Amniotic stem cell (primary cell): ENCODE data around the gene APOB.

Experiments used
- DNase-seq: peaks from one replicate; lab custom pipeline; 2025; lab: John Stamatoyannopoulos, UW

APOB gene

GRCh38 chr2:21017748-21018276, 26.1 kb downstream of the APOB start:
- no peak for DNase-seq

GRCh38 chr2:21015281-21015645, 28.6 kb downstream of the APOB start:
- DNase-seq, result no peak

- no peak for DNase-seq
Observed at GRCh38 chr2:21014364-21015280, 29.3 kb downstream of the APOB start.

DNA sequence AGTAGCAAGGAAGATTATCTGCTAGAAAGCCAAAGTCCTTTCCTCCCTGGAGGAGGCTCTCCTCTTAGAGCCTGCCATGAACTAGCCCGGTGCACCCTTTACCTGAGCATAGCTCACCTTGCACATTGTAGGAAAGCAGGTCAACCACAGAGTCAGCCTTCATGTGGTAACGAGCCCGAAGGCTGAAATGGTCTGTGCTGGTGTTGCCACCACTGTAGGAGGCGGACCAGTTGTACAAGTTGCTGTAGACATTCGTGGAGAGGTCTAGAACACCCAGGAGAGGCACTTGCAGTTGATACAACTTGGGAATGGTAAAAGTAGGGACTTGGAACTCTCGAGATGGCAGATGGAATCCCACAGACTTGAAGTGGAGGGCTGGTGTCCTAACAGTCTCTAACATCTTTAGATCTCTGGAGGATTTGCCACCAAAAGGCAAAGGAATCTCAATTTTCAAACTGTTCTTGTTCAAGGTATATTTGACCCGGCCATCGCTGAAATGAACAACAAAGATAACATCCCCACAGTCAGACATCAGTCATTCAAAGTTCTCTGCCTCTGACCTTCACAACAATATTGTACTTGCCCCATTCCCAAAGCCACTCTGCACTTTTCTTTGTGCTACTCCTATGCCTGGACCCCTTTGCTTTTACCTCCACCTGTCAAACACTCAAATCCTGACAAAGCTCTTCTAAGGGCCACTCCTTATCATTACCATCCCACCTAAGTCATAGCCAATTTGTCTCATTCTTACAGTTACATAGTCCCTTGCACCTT, 30.6 kb downstream of the APOB start:
- no peak for DNase-seq

GRCh38 chr2:21012557-21012937, 31.3 kb downstream of the APOB start:
- DNase-seq, result no peak

DNA sequence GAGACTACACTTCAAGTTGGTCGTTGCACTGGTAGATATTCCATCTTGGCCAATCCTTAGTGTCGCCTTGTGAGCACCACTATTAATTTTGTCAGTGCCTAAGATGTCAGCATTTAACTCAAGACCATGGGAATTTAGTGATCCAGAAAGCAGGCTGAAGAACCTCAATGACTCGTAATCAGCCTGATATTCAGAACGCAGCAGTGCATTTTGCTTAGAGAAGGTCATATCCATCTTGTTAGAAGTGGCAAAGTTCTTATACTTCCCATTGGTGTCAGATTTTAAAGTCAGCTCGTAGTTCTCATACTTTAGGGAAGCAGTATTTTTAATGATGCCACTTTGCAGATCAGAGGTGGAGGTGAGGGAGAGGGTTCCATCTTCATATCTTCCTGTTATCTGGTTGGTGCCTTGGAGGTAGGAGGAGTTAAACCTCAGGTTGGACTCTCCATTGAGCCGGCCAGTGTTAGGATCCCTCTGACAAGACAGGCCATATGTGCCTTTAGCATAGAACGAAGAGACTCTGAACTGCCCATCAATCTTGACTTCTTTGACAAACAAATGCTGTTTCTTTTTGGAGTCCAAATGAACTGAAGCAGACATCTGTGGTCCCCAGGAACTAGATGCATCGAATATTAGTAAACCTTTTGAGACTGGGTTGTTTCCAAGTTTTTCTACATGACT, 31.9 kb downstream of the APOB start:
- no peak for DNase-seq

DNA sequence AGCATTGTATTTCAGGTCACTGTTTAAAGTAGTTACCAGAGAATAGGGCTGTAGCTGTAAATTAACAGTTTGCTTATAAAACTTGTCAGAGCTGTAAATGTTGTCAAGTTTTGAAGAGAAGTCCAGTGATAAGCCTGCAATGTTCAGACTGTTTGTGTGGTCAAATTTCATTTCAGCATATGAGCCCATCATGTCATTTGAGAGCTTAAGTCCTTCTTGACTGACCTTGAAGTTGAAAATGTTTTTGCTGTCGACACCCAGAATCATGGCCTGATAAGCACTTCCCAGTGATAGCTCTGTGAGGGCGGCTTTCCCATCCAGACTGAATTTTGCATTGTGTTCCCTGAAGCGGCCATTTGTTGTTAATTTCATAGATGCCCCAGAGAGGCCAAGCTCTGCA, 32.4 kb downstream of the APOB start:
- DNase-seq, result no peak

DNA sequence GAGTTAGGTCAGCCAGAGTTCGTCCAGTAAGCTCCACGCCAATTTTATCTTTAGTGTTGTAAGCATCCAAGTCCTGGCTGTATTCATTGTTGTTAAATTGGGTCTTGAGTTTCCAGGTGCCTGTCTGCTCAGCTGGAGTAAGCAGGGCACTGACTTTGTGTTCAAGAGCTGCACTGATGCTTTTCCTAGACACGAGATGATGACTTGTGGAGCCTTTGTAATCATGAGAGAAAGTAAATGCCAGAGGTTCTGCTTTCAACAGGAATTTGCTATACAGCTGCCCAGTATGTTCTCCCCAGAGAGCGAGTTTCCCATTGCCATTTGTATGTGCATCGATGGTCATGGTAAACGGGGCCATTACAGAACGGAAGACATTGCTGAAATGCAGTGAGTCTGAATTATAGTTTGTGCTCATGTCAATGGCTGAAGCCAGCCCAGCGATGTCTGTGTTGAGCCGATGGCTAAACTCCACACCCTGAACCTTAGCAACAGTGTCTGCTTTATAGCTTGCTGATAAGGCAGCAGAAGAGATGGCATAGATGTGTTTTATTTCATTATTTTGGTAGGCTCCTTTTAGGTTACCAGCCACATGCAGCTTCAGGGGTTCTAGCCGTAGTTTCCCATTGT, 32.9 kb downstream of the APOB start:
- DNase-seq, result no peak

DNA sequence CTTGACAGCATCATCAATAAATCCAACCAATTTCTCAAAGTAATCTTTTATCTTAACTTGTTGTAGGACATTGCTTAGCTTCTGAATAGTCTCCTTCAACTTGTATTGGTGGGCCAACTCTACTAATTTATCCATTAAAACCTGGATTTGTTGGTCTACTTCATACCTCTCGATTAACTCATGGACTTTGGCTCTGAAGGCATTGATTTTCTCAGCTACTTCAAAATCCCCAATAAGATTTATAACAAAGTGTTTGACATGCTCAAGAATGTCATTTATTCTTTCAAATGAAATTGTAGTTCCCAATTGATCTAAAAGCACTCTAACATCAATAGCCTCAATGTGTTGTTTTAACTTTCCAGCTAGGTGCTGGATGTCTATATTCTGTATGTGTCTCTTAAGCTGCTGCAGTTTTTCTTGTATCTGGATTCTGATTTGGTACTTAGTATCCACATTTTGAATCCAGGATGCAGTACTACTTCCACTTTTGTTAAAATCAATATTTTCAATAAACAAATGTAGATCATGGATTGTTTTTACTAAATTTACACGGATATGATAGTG, 34.1 kb downstream of the APOB start:
- DNase-seq, result no peak

- DNase-seq, result no peak
Observed at GRCh38 chr2:21008790-21009661, 34.8 kb downstream of the APOB start.

DNA sequence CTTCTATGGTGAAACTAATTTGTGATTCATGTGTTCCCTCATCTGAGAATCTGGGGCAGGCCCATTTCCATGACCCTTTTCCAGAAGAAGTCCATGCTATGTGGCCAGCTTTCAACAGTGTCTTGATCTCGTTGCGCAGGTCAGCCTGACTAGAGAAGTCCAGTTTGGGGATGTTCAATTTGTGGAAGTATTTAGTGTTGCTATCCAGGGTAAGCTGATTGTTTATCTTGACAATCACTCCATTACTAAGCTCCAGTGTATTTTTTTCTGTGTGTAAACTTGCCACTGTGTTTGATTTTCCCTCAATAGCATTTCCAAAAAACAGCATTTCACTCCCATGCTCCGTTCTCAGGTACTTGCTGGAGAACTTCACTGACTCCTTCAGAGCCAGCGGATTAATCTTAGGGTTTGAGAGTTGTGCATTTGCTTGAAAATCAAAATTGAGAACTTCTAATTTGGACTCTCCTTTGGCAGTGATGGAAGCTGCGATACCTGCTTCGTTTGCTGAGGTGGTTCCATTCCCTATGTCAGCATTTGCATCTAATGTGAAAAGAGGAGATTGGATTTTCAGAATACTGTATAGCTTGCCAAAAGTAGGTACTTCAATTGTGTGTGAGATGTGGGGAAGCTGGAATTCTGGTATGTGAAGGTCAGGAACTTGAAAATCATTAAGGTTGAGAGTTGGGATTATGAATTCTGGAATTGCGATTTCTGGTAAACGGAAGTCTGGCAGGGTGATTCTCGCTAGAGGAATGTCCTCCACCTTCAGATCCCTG, 35.7 kb downstream of the APOB start:
- no peak for DNase-seq

GRCh38 chr2:21007129-21008013, 36.5 kb downstream of the APOB start:
- DNase-seq, result no peak

- DNase-seq, result no peak
Observed at GRCh38 chr2:21006423-21007128, 37.3 kb downstream of the APOB start.

- no peak for DNase-seq
Observed at GRCh38 chr2:21005700-21006422, 38.0 kb downstream of the APOB start.

DNA sequence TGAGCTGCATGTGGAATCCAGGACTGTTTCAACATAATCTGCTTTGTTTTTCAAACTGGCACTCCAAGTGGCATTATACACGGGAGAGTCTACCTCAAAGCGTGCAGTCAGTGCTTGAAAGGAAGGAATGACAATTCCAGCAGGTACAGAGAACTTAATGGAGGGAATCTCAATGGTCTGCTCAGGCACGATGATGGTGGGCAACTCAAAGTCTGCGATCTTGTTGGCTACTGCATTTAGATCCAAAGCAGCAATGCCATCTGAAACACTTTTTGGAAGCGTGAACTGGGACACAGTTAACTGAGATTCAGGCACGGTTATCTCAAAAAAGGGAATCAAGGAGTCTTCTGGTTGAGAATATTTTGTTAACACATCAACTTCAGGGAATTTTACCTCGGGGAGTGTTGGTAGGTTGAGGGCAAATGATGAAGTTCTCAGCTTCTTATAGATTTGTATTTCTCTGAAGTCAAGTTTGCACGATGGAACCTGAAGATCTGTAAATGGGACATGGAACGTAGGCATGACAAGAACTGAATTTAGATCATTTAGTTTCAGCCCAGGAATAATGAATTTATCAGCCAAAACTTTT, 38.7 kb downstream of the APOB start:
- DNase-seq, result no peak

GRCh38 chr2:21004181-21004572, 39.7 kb downstream of the APOB start:
- no peak for DNase-seq

DNA sequence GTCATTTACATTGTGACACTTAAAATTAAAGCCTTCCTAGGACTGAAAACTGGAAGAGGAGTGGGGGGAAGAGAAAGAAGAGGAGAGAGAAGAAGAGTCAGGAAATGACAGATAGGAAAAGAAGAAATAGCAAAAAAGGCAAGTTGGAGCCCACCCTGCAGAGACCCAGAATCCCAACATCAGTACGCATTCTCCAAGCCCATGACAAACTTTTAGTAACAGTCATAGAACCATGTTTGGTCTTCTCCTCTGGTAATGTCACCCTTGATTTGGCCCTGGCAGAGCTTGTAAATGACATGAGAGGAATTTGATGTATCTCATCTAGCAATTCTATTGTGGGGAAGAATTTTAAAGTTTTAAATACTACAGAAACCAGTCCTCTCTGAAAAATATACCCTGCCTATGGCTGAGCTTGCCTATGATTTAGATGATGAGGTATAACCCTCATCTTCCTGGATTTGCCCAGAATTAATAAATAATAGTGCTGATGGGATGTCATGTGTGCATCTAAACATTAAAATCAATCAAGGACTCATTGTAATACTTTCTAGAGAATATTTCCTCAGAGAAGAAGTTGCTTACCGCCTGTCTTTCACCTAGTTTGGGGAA, 40.2 kb downstream of the APOB start:
- no peak for DNase-seq
